ENCODE measurements around the gene DCK.
A peak's percentile ranks its signal among the peaks of the same experiment; 100 is the strongest.

The DCK gene

DNA sequence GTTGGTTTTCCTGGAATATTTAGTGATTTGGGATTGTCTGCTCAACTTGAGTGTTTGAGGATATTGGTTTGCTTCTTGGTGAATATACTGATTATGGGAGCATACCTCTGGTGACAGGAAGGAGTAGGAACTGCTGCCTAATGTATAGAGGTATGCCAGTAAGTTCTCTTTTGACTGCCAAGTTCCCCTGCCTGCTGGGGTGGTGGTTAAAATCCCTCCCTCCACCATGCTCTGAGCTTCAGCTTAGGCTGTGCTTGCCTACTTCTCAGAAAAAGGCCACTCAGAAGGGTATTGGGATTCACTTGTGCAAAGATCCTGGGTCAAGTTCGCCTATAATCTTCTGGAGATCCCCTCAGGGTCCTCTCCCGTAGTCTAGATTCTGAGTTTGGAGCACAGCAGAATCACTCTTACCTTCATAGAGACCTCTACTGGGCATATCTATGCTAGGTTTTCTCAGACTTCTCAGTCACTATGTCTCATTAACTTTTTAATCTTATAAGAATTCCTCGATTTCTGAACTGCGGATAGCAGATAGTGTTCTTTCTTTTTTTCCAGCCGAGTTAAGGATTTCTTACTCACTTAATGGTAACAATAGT is 44.7 kb upstream of the DCK start:
- Histone ChIP-seq H4K91ac (ENCODE audit: low read length) (no peak overlapping the region), H3K4me3 (ENCODE audit: insufficient read depth in 1 of 2, low read depth in 1 of 2, low read length in 2 of 2) (no peak overlapping the region), H3K27ac (ENCODE audit: low read length, poor library complexity, severe bottlenecking) (no peak overlapping the region), H3K23ac (ENCODE audit: low read length in 2 of 2) (no peak overlapping the region), H4K8ac (ENCODE audit: low read length) (no peak overlapping the region), H3K4me2 (ENCODE audit: low read length, poor library complexity, severe bottlenecking) (no peak overlapping the region), H3K9ac (ENCODE audit: low read length) (no peak overlapping the region), H2BK5ac (ENCODE audit: low read depth, low read length, poor library complexity, severe bottlenecking) (no peak overlapping the region), H2AK5ac (ENCODE audit: low read length, severe bottlenecking) (peak overlapping the region; percentile 10), H2AFZ (ENCODE audit: low read depth, low read length) (no peak overlapping the region), H3K27me3 (ENCODE audit: control insufficient read depth in 1 of 2, insufficient read depth in 1 of 2, low read length in 2 of 2) (no peaks in the 10 kb centered on the region), H2BK15ac (ENCODE audit: low read depth, poor library complexity, severe bottlenecking) (no peak overlapping the region), H3K18ac (ENCODE audit: low read depth in 1 of 2, low read length in 2 of 2) (peak overlapping the region in 1 of 2 experiments; percentile 43), H3K79me1 (replicated peaks; ENCODE audit: low read length, poor library complexity, severe bottlenecking) (peaks cover 22% of the 10 kb centered on the region), H3K14ac (ENCODE audit: low read length in 2 of 2) (no peak overlapping the region), H2BK12ac (ENCODE audit: low read length in 2 of 2) (no peak overlapping the region), H3K36me3 (ENCODE audit: control insufficient read depth in 1 of 2, insufficient read depth in 2 of 2, low read depth in 1 of 2, low read length in 2 of 2) (peaks cover 0 to 4% of the 10 kb centered on the region in 2 experiments), H2BK120ac (ENCODE audit: low read depth, low read length) (no peak overlapping the region), H3K9me3 (ENCODE audit: control insufficient read depth, low read length) (no peaks in the 10 kb centered on the region), H3K4ac (ENCODE audit: low read depth in 1 of 2, low read length in 2 of 2) (no peak overlapping the region), H3K4me1 (ENCODE audit: control insufficient read depth, insufficient read depth, low read depth, low read length) (no peaks in the 10 kb centered on the region)
- whole genome bisulfite sequencing: 98% methylated on average over 4 of the region's 5 CpGs
- DNase-seq: no peak

DNA sequence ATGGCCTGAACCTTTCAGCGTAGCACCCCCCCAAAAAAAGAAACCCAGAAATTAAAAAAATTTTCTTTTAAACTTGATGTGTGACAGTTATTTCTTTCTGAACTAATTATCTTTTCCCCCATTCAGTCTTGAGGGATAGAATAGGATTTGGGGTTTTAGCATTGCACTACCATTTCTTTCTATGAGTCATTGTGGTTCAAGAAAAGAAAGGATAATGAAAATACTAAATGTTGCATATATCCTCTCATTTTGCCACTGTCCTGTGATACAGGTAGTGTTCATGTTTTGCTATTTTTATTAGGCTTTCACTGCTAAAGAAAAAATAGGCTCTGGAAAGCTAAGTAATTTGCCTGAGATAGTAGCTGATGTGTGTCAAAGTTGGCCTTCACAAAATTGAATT is 39.4 kb upstream of the DCK start:
- Histone ChIP-seq H2BK15ac (ENCODE audit: low read depth, poor library complexity, severe bottlenecking) (no peak overlapping the region), H2AFZ (ENCODE audit: low read depth, low read length) (no peak overlapping the region)

DNA sequence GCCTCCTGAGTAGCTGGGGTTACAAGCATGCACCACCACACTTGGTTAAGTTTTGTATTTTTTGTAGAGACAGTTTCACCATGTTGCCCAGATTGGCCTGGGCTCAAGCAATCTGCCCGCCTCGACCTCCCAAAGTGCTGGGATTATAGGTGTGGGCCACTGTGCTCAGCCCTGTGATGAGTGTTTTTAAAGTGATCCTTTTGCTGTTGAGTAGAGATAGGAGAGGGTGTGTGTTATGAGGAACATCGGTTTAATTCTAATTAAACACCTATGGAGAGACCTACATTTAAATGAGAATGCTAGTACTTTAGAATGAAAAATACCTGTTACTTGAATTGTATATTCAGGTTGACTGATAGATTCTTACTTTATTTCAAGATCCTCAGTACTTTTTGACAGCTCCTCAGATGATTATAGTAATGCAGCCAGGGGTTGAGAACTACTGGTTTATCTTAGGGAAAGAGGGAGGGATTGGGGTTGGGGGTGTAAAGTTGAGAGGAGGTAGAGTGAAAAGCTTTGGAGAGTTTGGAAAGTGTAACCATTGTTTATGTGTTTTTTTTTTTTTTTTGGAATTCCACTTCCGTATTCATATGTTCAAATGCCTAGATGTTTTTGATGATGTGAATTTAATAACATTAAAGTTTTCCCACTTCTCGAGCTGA is 36.8 kb upstream of the DCK start:
- H3K4me2 ChIP-seq (ENCODE audit: low read length, poor library complexity, severe bottlenecking): no peak overlapping the region
- no peak overlapping the region for H2AFZ ChIP-seq (ENCODE audit: low read depth, low read length)
- no peak overlapping the region for H2AK5ac ChIP-seq (ENCODE audit: low read length, severe bottlenecking)
- H3K36me3 ChIP-seq (ENCODE audit: control insufficient read depth in 1 of 2, insufficient read depth in 2 of 2, low read depth in 1 of 2, low read length in 2 of 2): peaks cover 3 to 27% of the 10 kb centered on the region in 2 experiments
- no peak overlapping the region for H3K23ac ChIP-seq (ENCODE audit: low read length in 2 of 2)
- H3K27me3 ChIP-seq (ENCODE audit: control insufficient read depth in 1 of 2, insufficient read depth in 1 of 2, low read length in 2 of 2): no peaks in the 10 kb centered on the region
- no peaks in the 10 kb centered on the region for H3K9me3 ChIP-seq (ENCODE audit: control insufficient read depth, low read length)
- H3K79me1 ChIP-seq (replicated peaks; ENCODE audit: low read length, poor library complexity, severe bottlenecking): peaks cover 11% of the 10 kb centered on the region
- H2BK15ac ChIP-seq (ENCODE audit: low read depth, poor library complexity, severe bottlenecking): no peak overlapping the region
- no peak overlapping the region for H2BK12ac ChIP-seq (ENCODE audit: low read length in 2 of 2)
- DNase-seq: no peak
- H3K27ac ChIP-seq (ENCODE audit: low read length, poor library complexity, severe bottlenecking): no peak overlapping the region
- no peak overlapping the region for H4K8ac ChIP-seq (ENCODE audit: low read length)
- H3K4me1 ChIP-seq (ENCODE audit: control insufficient read depth, insufficient read depth, low read depth, low read length): peaks cover 1% of the 10 kb centered on the region
- no peak overlapping the region for H2BK120ac ChIP-seq (ENCODE audit: low read depth, low read length)
- 85% methylated on average over 3 of the region's 5 CpGs for WGBS
- H4K91ac ChIP-seq (ENCODE audit: low read length): no peak overlapping the region
- H3K4me3 ChIP-seq (ENCODE audit: insufficient read depth in 1 of 2, low read depth in 1 of 2, low read length in 2 of 2): no peak overlapping the region
- H3K14ac ChIP-seq (ENCODE audit: low read length in 2 of 2): no peak overlapping the region
- no peak overlapping the region for H3K4ac ChIP-seq (ENCODE audit: low read depth in 1 of 2, low read length in 2 of 2)
- H3K9ac ChIP-seq (ENCODE audit: low read length): no peak overlapping the region
- H2BK5ac ChIP-seq (ENCODE audit: low read depth, low read length, poor library complexity, severe bottlenecking): no peak overlapping the region
- no peak overlapping the region for H3K18ac ChIP-seq (ENCODE audit: low read depth in 1 of 2, low read length in 2 of 2)

More for the DNA sequence above, 39.4 kb upstream of the DCK start:
- H3K18ac ChIP-seq (ENCODE audit: low read depth in 1 of 2, low read length in 2 of 2): no peak overlapping the region
- no peak overlapping the region for H4K91ac ChIP-seq (ENCODE audit: low read length)
- peaks cover under 1 to 2% of the 10 kb centered on the region in 2 experiments for H3K36me3 ChIP-seq (ENCODE audit: control insufficient read depth in 1 of 2, insufficient read depth in 2 of 2, low read depth in 1 of 2, low read length in 2 of 2)
- no peak overlapping the region for H3K14ac ChIP-seq (ENCODE audit: low read length in 2 of 2)
- no peaks in the 10 kb centered on the region for H3K9me3 ChIP-seq (ENCODE audit: control insufficient read depth, low read length)
- WGBS: no CpG with 5 or more reads among the region's 1 CpG
- no peak overlapping the region for H3K27ac ChIP-seq (ENCODE audit: low read length, poor library complexity, severe bottlenecking)
- no peak overlapping the region for H3K4me2 ChIP-seq (ENCODE audit: low read length, poor library complexity, severe bottlenecking)
- H4K8ac ChIP-seq (ENCODE audit: low read length): no peak overlapping the region
- no peak overlapping the region for H2BK12ac ChIP-seq (ENCODE audit: low read length in 2 of 2)
- no peak for DNase-seq
- peaks cover 1% of the 10 kb centered on the region for H3K4me1 ChIP-seq (ENCODE audit: control insufficient read depth, insufficient read depth, low read depth, low read length)
- no peak overlapping the region for H2AK5ac ChIP-seq (ENCODE audit: low read length, severe bottlenecking)
- H3K27me3 ChIP-seq (ENCODE audit: control insufficient read depth in 1 of 2, insufficient read depth in 1 of 2, low read length in 2 of 2): no peaks in the 10 kb centered on the region
- peaks cover 16% of the 10 kb centered on the region for H3K79me1 ChIP-seq (replicated peaks; ENCODE audit: low read length, poor library complexity, severe bottlenecking)
- no peak overlapping the region for H2BK120ac ChIP-seq (ENCODE audit: low read depth, low read length)
- H3K4ac ChIP-seq (ENCODE audit: low read depth in 1 of 2, low read length in 2 of 2): no peak overlapping the region
- H2BK5ac ChIP-seq (ENCODE audit: low read depth, low read length, poor library complexity, severe bottlenecking): no peak overlapping the region
- no peak overlapping the region for H3K4me3 ChIP-seq (ENCODE audit: insufficient read depth in 1 of 2, low read depth in 1 of 2, low read length in 2 of 2)
- H3K23ac ChIP-seq (ENCODE audit: low read length in 2 of 2): no peak overlapping the region
- no peak overlapping the region for H3K9ac ChIP-seq (ENCODE audit: low read length)

DNA sequence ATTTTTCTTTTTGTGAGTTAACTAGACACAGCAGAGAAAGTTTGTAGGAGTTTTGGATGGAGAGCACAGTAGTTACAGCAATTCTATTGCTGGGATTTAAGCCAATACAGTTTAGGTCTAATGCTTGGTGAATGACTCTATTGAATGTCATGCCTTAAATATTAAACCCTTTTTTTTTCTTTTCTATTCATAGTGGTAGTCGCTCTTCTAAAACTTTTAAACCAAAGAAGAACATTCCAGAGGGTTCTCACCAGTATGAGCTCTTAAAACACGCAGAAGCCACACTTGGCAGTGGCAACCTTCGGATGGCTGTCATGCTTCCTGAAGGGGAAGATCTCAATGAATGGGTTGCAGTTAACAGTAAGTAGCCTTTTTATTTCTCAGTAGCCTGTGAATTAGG is 34.8 kb upstream of the DCK start:
- no peak overlapping the region for H2BK15ac ChIP-seq (ENCODE audit: low read depth, poor library complexity, severe bottlenecking)
- no peak overlapping the region for H2AFZ ChIP-seq (ENCODE audit: low read depth, low read length)
- H3K36me3 ChIP-seq (ENCODE audit: control insufficient read depth in 1 of 2, insufficient read depth in 2 of 2, low read depth in 1 of 2, low read length in 2 of 2): peaks cover 5 to 41% of the 10 kb centered on the region in 2 experiments
- H4K91ac ChIP-seq (ENCODE audit: low read length): no peak overlapping the region
- H3K9me3 ChIP-seq (ENCODE audit: control insufficient read depth, low read length): no peaks in the 10 kb centered on the region
- H3K4me1 ChIP-seq (ENCODE audit: control insufficient read depth, insufficient read depth, low read depth, low read length): peaks cover 1% of the 10 kb centered on the region
- H3K23ac ChIP-seq (ENCODE audit: low read length in 2 of 2): no peak overlapping the region
- H3K9ac ChIP-seq (ENCODE audit: low read length): peak overlapping the region; percentile 9
- no peak overlapping the region for H3K27ac ChIP-seq (ENCODE audit: low read length, poor library complexity, severe bottlenecking)
- no peak overlapping the region for H2BK5ac ChIP-seq (ENCODE audit: low read depth, low read length, poor library complexity, severe bottlenecking)
- H2BK120ac ChIP-seq (ENCODE audit: low read depth, low read length): no peak overlapping the region
- no peak overlapping the region for H3K18ac ChIP-seq (ENCODE audit: low read depth in 1 of 2, low read length in 2 of 2)
- peaks cover 17% of the 10 kb centered on the region for H3K79me1 ChIP-seq (replicated peaks; ENCODE audit: low read length, poor library complexity, severe bottlenecking)
- no peak overlapping the region for H3K4me3 ChIP-seq (ENCODE audit: insufficient read depth in 1 of 2, low read depth in 1 of 2, low read length in 2 of 2)
- H3K4me2 ChIP-seq (ENCODE audit: low read length, poor library complexity, severe bottlenecking): no peak overlapping the region
- no peak overlapping the region for H3K14ac ChIP-seq (ENCODE audit: low read length in 2 of 2)
- H3K4ac ChIP-seq (ENCODE audit: low read depth in 1 of 2, low read length in 2 of 2): no peak overlapping the region
- no peak overlapping the region for H4K8ac ChIP-seq (ENCODE audit: low read length)
- no peak for DNase-seq
- 94% methylated on average over 3 of the region's 3 CpGs for WGBS
- H2AK5ac ChIP-seq (ENCODE audit: low read length, severe bottlenecking): no peak overlapping the region
- no peak overlapping the region for H2BK12ac ChIP-seq (ENCODE audit: low read length in 2 of 2)
- H3K27me3 ChIP-seq (ENCODE audit: control insufficient read depth in 1 of 2, insufficient read depth in 1 of 2, low read length in 2 of 2): no peaks in the 10 kb centered on the region

Measured in mesenchymal stem cell (in vitro differentiated cells and primary cell).